Epithelial cell of esophagus (primary cell): ENCODE data around the gene USP3.
A peak's percentile ranks its signal among the peaks of the same experiment; 100 is the strongest.

ENCODE experiments used
- DNase-seq: peaks from one replicate; pipeline ENCODE4 v3.0.0; 2010; ENCODE audit warnings: low read depth
- H3K4me3 ChIP-seq: 2 replicates; pipeline ENCODE4 v1.5.1; 2011; ENCODE audit warnings: mild to moderate bottlenecking, low read length, control low read depth
- CTCF ChIP-seq: IDR thresholded peaks from 2 replicates; pipeline ENCODE4 v1.5.1; 2011; ENCODE audit warnings: low read depth, mild to moderate bottlenecking, low read length, control low read depth, inconsistent platforms; ENCODE audit not compliant: insufficient read depth; ENCODE audit errors: missing control alignments

Gene USP3

GRCh38 chr15:63469190-63469589, 35.2 kb upstream of the USP3 start:
- DNase-seq: no peak

DNA sequence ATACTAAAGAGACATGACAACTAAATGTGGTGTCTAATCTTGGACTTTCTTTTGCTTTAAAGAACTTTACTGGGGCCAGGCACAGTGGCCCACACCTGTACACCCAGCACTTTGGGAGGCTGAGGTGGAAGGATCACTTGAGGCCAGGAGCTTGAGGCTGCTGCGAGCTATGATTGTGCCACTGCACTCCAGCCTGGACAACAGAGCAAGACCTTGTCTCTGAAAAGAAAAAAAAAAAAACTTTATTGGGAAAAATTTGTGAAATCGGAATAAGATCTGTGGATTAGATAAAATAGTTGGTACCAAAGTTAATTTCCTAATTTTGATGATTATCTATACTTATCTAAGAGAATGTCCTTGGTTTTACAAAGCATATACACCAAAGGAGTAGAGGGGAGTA, 34.4 kb upstream of the USP3 start:
- no peak overlapping the region for H3K4me3 ChIP-seq
- no peak for TF ChIP-seq CTCF
- DNase-seq: no peak

More at GRCh38 chr15:63469190-63469589, 35.2 kb upstream of the USP3 start:
- no peak for TF ChIP-seq CTCF
- no peak overlapping the region for H3K4me3 ChIP-seq

DNA sequence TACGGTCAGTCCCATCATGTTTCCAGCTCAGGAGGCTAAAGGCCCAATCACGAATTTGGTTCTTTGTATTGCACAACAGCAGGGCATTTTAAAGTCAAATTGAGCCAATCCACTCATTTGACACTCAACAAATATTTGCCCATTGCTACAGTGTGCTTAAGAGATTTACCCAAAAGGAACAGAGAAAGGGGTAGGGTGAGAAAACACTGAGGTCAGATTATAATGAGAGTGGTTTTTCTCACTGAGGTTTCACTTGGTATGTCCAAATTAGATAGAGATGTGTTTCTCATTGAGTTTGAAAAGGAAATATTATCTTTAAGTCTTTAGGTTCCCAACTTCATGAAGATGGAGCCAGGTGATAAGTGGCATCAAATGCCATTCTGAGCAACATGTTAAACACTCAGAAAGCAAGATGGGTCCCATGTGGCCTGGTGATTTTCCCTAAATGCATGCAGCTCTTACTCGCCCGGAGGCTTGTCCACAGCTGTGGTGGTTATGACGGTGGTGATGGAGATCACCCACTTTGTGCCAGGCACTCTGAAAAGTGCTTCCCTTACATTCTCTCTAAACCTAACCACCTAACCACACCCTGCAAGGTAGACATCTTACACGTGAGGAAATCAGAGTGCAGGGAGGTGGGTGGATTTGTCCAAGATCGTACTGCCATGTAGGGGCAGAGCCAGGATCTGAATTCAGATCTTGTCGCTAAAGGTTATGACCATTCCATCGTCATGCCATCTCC, 31.2 kb upstream of the USP3 start:
- TF ChIP-seq CTCF: no peak
- DNase-seq: no peak
- H3K4me3 ChIP-seq: no peak overlapping the region

DNA sequence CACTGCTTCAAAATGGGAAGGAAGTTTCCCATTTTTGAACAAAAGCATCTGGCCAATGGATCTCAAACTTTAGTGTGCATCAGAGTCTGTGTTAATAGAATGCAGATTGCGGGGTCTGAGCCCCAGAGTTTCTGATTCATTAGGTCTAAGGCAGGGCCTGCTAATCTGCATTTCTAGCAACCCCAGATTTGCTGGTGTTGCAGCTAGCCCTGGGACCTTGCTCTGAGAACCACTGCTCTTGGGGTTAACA, 30.7 kb upstream of the USP3 start:
- DNase-seq: no peak
- TF ChIP-seq CTCF: no peak

GRCh38 chr15:63473999-63474809, 30.2 kb upstream of the USP3 start:
- H3K4me3 ChIP-seq: no peak overlapping the region
- TF ChIP-seq CTCF: no peak
- DNase-seq: peak; percentile 69

More for the DNA sequence above, 30.7 kb upstream of the USP3 start:
- H3K4me3 ChIP-seq: no peak overlapping the region

- H3K4me3 ChIP-seq: no peak overlapping the region
- no peak for TF ChIP-seq CTCF
- peak; percentile 83 for DNase-seq
These were observed 29.5 kb upstream of the USP3 start for GRCh38 chr15:63474810-63475316.

DNA sequence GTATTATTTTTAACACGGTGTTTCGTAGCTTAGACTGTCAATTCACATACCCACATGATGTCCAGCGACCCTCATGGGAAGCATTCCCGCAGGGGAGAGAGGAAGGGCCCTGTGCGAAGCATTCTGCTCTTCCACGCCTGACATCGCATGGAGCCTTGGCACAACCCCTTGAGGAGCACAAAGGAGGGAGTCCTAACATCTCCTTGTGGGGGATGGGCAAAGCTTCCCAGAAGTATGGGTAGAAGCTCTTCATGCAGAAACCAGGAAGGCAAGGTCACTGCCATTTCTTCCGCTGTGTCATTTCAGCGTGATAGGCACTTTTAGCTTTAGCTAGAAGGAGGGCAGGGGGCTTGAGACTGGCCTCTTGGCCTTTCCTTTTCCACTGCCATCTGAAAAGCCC, 28.7 kb upstream of the USP3 start:
- no peak for TF ChIP-seq CTCF
- no peak overlapping the region for H3K4me3 ChIP-seq
- DNase-seq: no peak
